Tibial nerve (tissue), 4 donors: ENCODE measurements around the gene COBLL1. TPM values are rescaled to one million over a fixed set of nuclear protein-coding genes. Genes with fewer than 3 reads are reported as not detected.

Experiments
- DNase-seq, 2 donors: peaks; one replicate each; pipeline ENCODE4 v3.0.0-alpha.2; 2019; ENCODE audit warnings: low spot score in 2 of 2
- H3K27ac ChIP-seq, 4 donors: fragments of 200-600 bp; sonication (generic) in 3 of 4; one replicate each; pipeline ENCODE4 v1.5.1; 2017 to 2019; ENCODE audit warnings: mild to moderate bottlenecking in 1 of 4
- H3K27me3 ChIP-seq, 2 donors: fragments of 200-600 bp; sonication (generic) in 1 of 2; one replicate each; pipeline versions ENCODE4 v1.5.1 to v1.6.0; 2017 to 2019
- H3K36me3 ChIP-seq, 3 donors: fragments of 200-600 bp; sonication (generic); one replicate each; pipeline ENCODE4 v1.5.1; 2018 to 2019
- H3K4me1 ChIP-seq, 4 donors: fragments of 200-600 bp; sonication (generic) in 3 of 4; one replicate each; pipeline ENCODE4 v1.5.1; 2017 to 2019
- H3K4me3 ChIP-seq, 4 donors: fragments of 200-600 bp; sonication (generic) in 3 of 4; one replicate each; pipeline ENCODE4 v1.5.1; 2017 to 2019; ENCODE audit warnings: mild to moderate bottlenecking in 1 of 4, moderate library complexity in 1 of 4
- H3K9me3 ChIP-seq, 4 donors: fragments of 200-600 bp; sonication (generic) in 3 of 4; one replicate each; pipeline ENCODE4 v1.5.1; 2017 to 2019
- EP300 ChIP-seq, 2 donors: sonication (generic); formaldehyde crosslinking; IDR thresholded peaks; one replicate each; pipeline ENCODE4 v1.6.1; 2017; ENCODE audit warnings: antibody characterized with exemption in 2 of 2, mild to moderate bottlenecking in 1 of 2
- POLR2A ChIP-seq, 2 donors: fragments of 450-650 bp; IDR thresholded peaks; one replicate each; pipeline ENCODE4 v1.6.1; 2017; ENCODE audit warnings: antibody characterized with exemption in 2 of 2, mild to moderate bottlenecking in 2 of 2, moderate library complexity in 2 of 2
- WGBS, 2 donors: methylation state at CpG; one replicate each; pipeline ENCODE4 v1.1.5; 2018; 5-methylcytosine and 5-hydroxymethylcytosine counted together
- total RNA-seq, 4 donors: library from RNA; depleted of rRNA; stranded (reverse); fragments of >200 nt; gene quantifications; one replicate each; pipeline ENCODE4 v1.1.0, GENCODE V29; 2016
- TF ChIP-seq, protein P1 (sequence below), 5 experiments: fragments of 200-600 bp in 3 of 5; fragments of 450-650 bp in 2 of 5; sonication (generic) in 3 of 5; IDR thresholded peaks; one replicate each; pipeline ENCODE4 v1.5.1; 2016 to 2019; ENCODE audit warnings: antibody characterized with exemption in 5 of 5, mild to moderate bottlenecking in 3 of 5, moderate library complexity in 2 of 5

Gene COBLL1
- total RNA-seq = 100 to 1,000 TPM; 117 to 190 (median 146) TPM

DNA sequence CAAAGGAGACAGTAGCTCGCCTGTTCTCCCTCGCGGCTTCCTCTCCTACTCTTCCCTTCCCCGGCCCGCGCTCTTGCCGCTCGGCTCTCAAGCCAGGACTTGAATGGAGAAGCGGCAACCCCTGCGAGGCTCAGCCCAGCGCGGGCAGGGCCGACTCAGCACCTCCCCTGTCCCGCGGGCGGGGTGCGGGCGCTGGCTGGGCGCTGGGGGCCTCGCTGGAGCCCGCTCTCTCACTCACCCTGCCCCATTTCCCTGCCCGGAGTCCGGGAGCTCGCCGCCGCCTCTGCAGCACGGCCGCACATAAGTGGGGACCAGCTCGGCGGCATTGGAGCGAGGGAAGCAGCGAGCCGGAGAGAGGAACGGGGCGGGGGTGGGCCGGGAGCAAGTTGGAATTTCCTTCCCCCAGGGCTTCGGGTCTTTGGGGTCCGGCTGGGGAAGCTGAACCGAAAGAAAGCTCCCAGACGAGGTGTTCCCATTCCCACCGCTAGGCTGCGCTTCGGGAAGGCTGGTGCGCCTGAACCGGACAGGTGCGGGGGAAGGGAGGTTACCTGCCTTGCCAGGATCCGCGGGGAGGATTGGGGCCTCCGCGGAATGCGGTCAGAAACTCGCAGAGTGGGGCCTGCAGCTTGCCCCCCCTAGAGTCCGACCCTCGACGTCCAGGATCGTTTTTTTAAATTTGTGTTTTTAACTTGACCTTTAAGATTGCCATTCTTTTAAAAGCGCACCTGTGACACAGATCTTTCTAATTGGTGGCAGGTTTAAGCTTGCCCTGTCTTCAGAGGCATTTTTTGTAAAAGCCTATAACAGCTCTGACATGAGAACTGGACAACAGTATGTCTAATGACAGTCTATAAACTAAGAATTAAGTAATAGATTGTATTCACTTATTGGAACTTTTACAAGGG lies at the start of gene COBLL1:
TSS of gene COBLL1 (minus strand) at position 105 of the 905 bp plus-strand sequence. CDS start 627 bp downstream, outside the sequence.
- no peaks in the 10 kb centered on the region for H3K36me3 ChIP-seq
- DNase-seq = peak; percentile 42 to 66
- H3K27ac ChIP-seq = peak within 1 kb of the TSS; percentile 82 to 98 (median 96)
- peaks cover 0 to 33% (median 11%) of the 10 kb centered on the region in 4 donors for H3K4me1 ChIP-seq
- H3K9me3 ChIP-seq = no peaks in the 10 kb centered on the region
- H3K27me3 ChIP-seq = no peaks in the 10 kb centered on the region
- H3K4me3 ChIP-seq = peak within 1 kb of the TSS; percentile 71 to 90 (median 87)
- WGBS, 2 donors = 1 to 2% methylated on average over 26 to 57 of the region's 57 CpGs
- TF ChIP-seq EP300 (IDR thresholded peaks at IDR 0.05) = peak in 1 of 2 donors; percentile 75
- peak in 1 of 2 donors; percentile 37 for TF ChIP-seq POLR2A (IDR thresholded peaks at IDR 0.05)
- TF ChIP-seq, protein P1, sequence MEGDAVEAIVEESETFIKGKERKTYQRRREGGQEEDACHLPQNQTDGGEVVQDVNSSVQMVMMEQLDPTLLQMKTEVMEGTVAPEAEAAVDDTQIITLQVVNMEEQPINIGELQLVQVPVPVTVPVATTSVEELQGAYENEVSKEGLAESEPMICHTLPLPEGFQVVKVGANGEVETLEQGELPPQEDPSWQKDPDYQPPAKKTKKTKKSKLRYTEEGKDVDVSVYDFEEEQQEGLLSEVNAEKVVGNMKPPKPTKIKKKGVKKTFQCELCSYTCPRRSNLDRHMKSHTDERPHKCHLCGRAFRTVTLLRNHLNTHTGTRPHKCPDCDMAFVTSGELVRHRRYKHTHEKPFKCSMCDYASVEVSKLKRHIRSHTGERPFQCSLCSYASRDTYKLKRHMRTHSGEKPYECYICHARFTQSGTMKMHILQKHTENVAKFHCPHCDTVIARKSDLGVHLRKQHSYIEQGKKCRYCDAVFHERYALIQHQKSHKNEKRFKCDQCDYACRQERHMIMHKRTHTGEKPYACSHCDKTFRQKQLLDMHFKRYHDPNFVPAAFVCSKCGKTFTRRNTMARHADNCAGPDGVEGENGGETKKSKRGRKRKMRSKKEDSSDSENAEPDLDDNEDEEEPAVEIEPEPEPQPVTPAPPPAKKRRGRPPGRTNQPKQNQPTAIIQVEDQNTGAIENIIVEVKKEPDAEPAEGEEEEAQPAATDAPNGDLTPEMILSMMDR (IDR thresholded peaks at IDR 0.05) = peak; percentile 64 to 93 (median 89)

- no peak overlapping the region for H3K4me3 ChIP-seq
- peak overlapping the region in 2 of 4 donors; percentile 29 to 37 for H3K27ac ChIP-seq
- peaks cover 0 to 15% (median 0%) of the 10 kb centered on the region in 4 donors for H3K4me1 ChIP-seq
- DNase-seq = no peak
- TF ChIP-seq POLR2A (IDR thresholded peaks at IDR 0.05) (no peak), EP300 (IDR thresholded peaks at IDR 0.05) (peak in 1 of 2 donors; percentile 31)
- TF ChIP-seq, protein P1 (IDR thresholded peaks at IDR 0.05) = no peak
- 15 to 23% methylated on average over 4 of the region's 4 CpGs for WGBS, 2 donors
- no peaks in the 10 kb centered on the region for H3K9me3 ChIP-seq
- H3K36me3 ChIP-seq = no peaks in the 10 kb centered on the region
- H3K27me3 ChIP-seq = no peaks in the 10 kb centered on the region
Observed at GRCh38 chr2:164890544-164890943, 48.9 kb upstream of the COBLL1 start.

DNA sequence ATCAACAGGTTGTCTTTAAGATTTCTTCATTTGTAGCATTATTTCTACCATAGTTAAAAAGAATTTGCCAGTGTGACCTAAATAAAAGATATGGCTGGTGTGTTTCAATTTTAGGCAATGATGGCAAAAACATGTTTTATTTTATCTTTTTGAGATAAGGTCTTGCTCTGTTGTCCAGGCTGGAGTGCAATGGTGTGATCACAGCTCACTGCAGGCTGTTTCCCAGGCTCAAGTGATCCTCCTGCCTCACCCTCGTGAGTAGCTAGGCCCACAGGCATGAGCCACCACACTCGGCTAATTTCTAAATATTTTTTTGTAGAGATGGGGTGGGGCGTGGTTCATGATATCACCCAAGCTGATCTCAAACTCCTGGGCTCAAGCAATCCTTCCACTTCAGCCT lies 47.0 kb upstream of the COBLL1 start:
- TF ChIP-seq, protein P1 (IDR thresholded peaks at IDR 0.05) = no peak
- no peak for TF ChIP-seq EP300 (IDR thresholded peaks at IDR 0.05)
- no peak for TF ChIP-seq POLR2A (IDR thresholded peaks at IDR 0.05)
- DNase-seq = no peak
- Histone ChIP-seq H3K4me1 (peaks cover 0 to 15% (median 0%) of the 10 kb centered on the region in 4 donors), H3K9me3 (no peaks in the 10 kb centered on the region), H3K27me3 (no peaks in the 10 kb centered on the region), H3K27ac (no peak overlapping the region), H3K36me3 (no peaks in the 10 kb centered on the region), H3K4me3 (no peak overlapping the region)
- WGBS, 2 donors = 90 to 91% methylated on average over 3 of the region's 3 CpGs

- TF ChIP-seq, protein P1 (IDR thresholded peaks at IDR 0.05) = no peak
- TF ChIP-seq EP300 (IDR thresholded peaks at IDR 0.05) (no peak), POLR2A (IDR thresholded peaks at IDR 0.05) (no peak)
- 72 to 75% methylated on average over 4 of the region's 4 CpGs for WGBS, 2 donors
- no peak overlapping the region for H3K4me3 ChIP-seq
- H3K27ac ChIP-seq = no peak overlapping the region
- no peaks in the 10 kb centered on the region for H3K36me3 ChIP-seq
- no peak for DNase-seq
- H3K9me3 ChIP-seq = no peaks in the 10 kb centered on the region
- H3K4me1 ChIP-seq = peaks cover 0 to 18% (median 0%) of the 10 kb centered on the region in 4 donors
- H3K27me3 ChIP-seq = no peaks in the 10 kb centered on the region
Observed at GRCh38 chr2:164887434-164888144, 46.0 kb upstream of the COBLL1 start.
